HepG2 (cell line): ENCODE data around the gene ZNF341. TPM values are rescaled to one million over a fixed set of nuclear protein-coding genes. Genes with fewer than 3 reads are reported as not detected.

Source experiments
- HDAC1 ChIP-seq: sonication (generic); formaldehyde crosslinking; IDR thresholded peaks from 2 replicates; pipeline ENCODE4 v1.5.1; 2020; ENCODE audit warnings: mild to moderate bottlenecking, missing genetic modification reagents
- HMG20A ChIP-seq: IDR thresholded peaks from 2 replicates; pipeline ENCODE4 v1.6.1; 2016; ENCODE audit warnings: borderline replicate concordance
- NAIF1 ChIP-seq: sonication (generic); formaldehyde crosslinking; IDR thresholded peaks from 2 replicates; pipeline ENCODE4 v1.5.0; 2020; ENCODE audit warnings: mild to moderate bottlenecking, missing genetic modification reagents, borderline replicate concordance
- SOX13 ChIP-seq, 3 experiments: fragments of 450-650 bp in 1 of 3; sonication (generic) in 1 of 3; formaldehyde crosslinking in 1 of 3; IDR thresholded peaks in 2 of 3; conservative IDR thresholded peaks in 1 of 3; 2 replicates each; pipeline versions ENCODE4 v1.5.0 to v1.6.1; 2016 to 2020; ENCODE audit warnings: antibody characterized with exemption in 1 of 3, mild to moderate bottlenecking in 1 of 3, missing compliant biosample characterization in 1 of 3, missing genetic modification reagents in 1 of 3, moderate library complexity in 1 of 3
- TAF1 ChIP-seq: sonication (generic); formaldehyde crosslinking; IDR thresholded peaks from 2 replicates; pipeline ENCODE4 v1.4.0; 2020; ENCODE audit warnings: missing genetic modification reagents
- polyA plus RNA-seq, 8 experiments: library from polyadenylated mRNA; depleted of rRNA in 3 of 8; stranded (reverse) in 7 of 8; unstranded in 1 of 8; fragments of >200 nt; fragmentation: Illumina TruSeq in 4 of 8; extraction: Trizol in 4 of 8; gene quantifications; 2 replicates each; pipeline versions ENCODE4 v1.2.1 to v1.2.3, GENCODE V29; 2011 to 2016; ENCODE audit warnings: low read depth in 4 of 8, missing spikeins in 1 of 8, mixed read lengths in 1 of 8; ENCODE audit not compliant: insufficient read depth in 1 of 8
- total RNA-seq, 5 experiments: library from RNA; depleted of rRNA; stranded (reverse); fragments of >200 nt; fragmentation: Illumina TruSeq; extraction: Trizol; gene quantifications; 2 replicates each; pipeline ENCODE4 v1.2.3, GENCODE V29; 2016; ENCODE audit warnings: low read depth in 1 of 5
- TF ChIP-seq, protein P1 (sequence below), 2 experiments: fragments of 450-650 bp in 1 of 2; sonication (generic) in 1 of 2; formaldehyde crosslinking in 1 of 2; IDR thresholded peaks; 2 replicates each; pipeline versions ENCODE4 v1.6.1 to v1.8.0; 2016 to 2022; ENCODE audit warnings: antibody characterized with exemption in 1 of 2, mild to moderate bottlenecking in 1 of 2, missing genetic modification reagents in 1 of 2
- TF ChIP-seq, protein P2 (sequence below): IDR thresholded peaks from 2 replicates; pipeline ENCODE4 v1.6.1; 2018; ENCODE audit warnings: missing genetic modification reagents, mild to moderate bottlenecking, missing compliant biosample characterization
- TF ChIP-seq, protein P3 (sequence below): sonication (generic); formaldehyde crosslinking; IDR thresholded peaks from 2 replicates; pipeline ENCODE4 v1.5.0; 2020; ENCODE audit warnings: mild to moderate bottlenecking, missing genetic modification reagents, borderline replicate concordance

ZNF341 gene
- total and polyA plus RNA-seq, 2 of the 13 experiments (the other 11 are each of a cell fraction or from before 2014, with no cell fraction given): 1.1 to 2.2 TPM

DNA sequence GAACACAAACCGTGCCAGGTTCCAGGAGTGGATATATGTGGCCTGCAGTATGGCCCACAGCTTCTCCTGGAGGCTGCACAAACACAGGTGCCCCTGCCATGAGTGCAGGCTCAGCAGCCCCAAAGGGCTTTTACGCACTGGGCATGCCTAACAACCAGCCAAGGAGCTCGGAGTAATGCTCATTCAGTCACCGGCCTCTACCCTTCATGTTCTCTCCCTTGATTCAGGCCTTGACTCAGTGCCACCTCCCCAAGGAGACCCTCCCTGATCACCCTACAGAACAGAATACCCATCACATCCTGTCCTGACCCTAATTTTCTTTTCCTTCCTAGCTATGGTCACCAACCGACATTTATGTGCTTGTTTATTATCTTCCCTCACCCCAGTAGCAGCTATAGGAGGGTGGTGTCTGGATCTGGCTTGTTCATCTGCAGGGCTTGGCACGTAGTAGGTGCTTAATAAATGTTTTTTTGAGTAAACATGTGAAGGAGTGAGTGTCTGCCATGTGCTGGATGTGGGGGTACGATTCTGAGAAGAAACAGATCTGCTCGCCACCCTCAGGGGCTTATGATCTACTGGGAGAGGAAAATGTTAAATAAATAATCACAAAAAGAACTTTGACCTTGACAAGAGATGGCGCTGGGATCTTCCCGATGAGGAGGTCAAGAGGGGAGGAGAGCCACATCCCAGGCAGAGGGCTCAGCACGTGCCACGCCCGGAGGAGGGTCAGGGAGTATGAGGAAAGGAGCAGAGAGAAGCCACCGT lies 20.9 kb upstream of the ZNF341 start (continued):
- TF ChIP-seq, protein P1, sequence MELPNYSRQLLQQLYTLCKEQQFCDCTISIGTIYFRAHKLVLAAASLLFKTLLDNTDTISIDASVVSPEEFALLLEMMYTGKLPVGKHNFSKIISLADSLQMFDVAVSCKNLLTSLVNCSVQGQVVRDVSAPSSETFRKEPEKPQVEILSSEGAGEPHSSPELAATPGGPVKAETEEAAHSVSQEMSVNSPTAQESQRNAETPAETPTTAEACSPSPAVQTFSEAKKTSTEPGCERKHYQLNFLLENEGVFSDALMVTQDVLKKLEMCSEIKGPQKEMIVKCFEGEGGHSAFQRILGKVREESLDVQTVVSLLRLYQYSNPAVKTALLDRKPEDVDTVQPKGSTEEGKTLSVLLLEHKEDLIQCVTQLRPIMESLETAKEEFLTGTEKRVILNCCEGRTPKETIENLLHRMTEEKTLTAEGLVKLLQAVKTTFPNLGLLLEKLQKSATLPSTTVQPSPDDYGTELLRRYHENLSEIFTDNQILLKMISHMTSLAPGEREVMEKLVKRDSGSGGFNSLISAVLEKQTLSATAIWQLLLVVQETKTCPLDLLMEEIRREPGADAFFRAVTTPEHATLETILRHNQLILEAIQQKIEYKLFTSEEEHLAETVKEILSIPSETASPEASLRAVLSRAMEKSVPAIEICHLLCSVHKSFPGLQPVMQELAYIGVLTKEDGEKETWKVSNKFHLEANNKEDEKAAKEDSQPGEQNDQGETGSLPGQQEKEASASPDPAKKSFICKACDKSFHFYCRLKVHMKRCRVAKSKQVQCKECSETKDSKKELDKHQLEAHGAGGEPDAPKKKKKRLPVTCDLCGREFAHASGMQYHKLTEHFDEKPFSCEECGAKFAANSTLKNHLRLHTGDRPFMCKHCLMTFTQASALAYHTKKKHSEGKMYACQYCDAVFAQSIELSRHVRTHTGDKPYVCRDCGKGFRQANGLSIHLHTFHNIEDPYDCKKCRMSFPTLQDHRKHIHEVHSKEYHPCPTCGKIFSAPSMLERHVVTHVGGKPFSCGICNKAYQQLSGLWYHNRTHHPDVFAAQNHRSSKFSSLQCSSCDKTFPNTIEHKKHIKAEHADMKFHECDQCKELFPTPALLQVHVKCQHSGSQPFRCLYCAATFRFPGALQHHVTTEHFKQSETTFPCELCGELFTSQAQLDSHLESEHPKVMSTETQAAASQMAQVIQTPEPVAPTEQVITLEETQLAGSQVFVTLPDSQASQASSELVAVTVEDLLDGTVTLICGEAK (IDR thresholded peaks at IDR 0.05): no peak
- TF ChIP-seq, protein P1 (CRISPR knock-in tag; IDR thresholded peaks at IDR 0.05): peak; percentile 14; the same call in 1 of the 2 replicates
- no peak for TF ChIP-seq TAF1 (CRISPR knock-in tag)
- TF ChIP-seq, protein P2, sequence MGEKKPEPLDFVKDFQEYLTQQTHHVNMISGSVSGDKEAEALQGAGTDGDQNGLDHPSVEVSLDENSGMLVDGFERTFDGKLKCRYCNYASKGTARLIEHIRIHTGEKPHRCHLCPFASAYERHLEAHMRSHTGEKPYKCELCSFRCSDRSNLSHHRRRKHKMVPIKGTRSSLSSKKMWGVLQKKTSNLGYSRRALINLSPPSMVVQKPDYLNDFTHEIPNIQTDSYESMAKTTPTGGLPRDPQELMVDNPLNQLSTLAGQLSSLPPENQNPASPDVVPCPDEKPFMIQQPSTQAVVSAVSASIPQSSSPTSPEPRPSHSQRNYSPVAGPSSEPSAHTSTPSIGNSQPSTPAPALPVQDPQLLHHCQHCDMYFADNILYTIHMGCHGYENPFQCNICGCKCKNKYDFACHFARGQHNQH (CRISPR knock-in tag): 0 out of 2 replicates have a peak, but pooled peaks have one; percentile 23
- TF ChIP-seq HMG20A (CRISPR knock-in tag): peak; percentile 62; the same call in 1 of the 2 replicates
- no peak for TF ChIP-seq NAIF1 (CRISPR knock-in tag)
- TF ChIP-seq SOX13 (IDR thresholded peaks at IDR 0.05): no peak
- peak in 1 of 2 experiments; percentile 59; a peak in 1 of 4 replicates for TF ChIP-seq SOX13 (CRISPR knock-in tag; conservative IDR thresholded peaks at IDR 0.05 in 1 of 2, IDR thresholded peaks at IDR 0.05 in 1 of 2)
- TF ChIP-seq, protein P3, sequence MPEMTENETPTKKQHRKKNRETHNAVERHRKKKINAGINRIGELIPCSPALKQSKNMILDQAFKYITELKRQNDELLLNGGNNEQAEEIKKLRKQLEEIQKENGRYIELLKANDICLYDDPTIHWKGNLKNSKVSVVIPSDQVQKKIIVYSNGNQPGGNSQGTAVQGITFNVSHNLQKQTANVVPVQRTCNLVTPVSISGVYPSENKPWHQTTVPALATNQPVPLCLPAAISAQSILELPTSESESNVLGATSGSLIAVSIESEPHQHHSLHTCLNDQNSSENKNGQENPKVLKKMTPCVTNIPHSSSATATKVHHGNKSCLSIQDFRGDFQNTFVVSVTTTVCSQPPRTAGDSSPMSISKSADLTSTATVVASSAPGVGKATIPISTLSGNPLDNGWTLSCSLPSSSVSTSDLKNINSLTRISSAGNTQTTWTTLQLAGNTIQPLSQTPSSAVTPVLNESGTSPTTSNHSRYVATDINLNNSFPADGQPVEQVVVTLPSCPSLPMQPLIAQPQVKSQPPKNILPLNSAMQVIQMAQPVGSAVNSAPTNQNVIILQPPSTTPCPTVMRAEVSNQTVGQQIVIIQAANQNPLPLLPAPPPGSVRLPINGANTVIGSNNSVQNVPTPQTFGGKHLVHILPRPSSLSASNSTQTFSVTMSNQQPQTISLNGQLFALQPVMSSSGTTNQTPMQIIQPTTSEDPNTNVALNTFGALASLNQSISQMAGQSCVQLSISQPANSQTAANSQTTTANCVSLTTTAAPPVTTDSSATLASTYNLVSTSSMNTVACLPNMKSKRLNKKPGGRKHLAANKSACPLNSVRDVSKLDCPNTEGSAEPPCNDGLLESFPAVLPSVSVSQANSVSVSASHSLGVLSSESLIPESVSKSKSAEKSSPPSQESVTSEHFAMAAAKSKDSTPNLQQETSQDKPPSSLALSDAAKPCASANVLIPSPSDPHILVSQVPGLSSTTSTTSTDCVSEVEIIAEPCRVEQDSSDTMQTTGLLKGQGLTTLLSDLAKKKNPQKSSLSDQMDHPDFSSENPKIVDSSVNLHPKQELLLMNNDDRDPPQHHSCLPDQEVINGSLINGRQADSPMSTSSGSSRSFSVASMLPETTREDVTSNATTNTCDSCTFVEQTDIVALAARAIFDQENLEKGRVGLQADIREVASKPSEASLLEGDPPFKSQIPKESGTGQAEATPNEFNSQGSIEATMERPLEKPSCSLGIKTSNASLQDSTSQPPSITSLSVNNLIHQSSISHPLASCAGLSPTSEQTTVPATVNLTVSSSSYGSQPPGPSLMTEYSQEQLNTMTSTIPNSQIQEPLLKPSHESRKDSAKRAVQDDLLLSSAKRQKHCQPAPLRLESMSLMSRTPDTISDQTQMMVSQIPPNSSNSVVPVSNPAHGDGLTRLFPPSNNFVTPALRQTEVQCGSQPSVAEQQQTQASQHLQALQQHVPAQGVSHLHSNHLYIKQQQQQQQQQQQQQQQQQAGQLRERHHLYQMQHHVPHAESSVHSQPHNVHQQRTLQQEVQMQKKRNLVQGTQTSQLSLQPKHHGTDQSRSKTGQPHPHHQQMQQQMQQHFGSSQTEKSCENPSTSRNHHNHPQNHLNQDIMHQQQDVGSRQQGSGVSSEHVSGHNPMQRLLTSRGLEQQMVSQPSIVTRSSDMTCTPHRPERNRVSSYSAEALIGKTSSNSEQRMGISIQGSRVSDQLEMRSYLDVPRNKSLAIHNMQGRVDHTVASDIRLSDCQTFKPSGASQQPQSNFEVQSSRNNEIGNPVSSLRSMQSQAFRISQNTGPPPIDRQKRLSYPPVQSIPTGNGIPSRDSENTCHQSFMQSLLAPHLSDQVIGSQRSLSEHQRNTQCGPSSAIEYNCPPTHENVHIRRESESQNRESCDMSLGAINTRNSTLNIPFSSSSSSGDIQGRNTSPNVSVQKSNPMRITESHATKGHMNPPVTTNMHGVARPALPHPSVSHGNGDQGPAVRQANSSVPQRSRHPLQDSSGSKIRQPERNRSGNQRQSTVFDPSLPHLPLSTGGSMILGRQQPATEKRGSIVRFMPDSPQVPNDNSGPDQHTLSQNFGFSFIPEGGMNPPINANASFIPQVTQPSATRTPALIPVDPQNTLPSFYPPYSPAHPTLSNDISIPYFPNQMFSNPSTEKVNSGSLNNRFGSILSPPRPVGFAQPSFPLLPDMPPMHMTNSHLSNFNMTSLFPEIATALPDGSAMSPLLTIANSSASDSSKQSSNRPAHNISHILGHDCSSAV (CRISPR knock-in tag): no peak
- TF ChIP-seq HDAC1: peak; percentile 31; the same call in 1 of the 2 replicates
